DOHH2 (cell line): ENCODE data around the gene OXCT2.
"Not testable (repeated sequence)": the region's sequence is repeated elsewhere in the genome, so short reads cannot be mapped to it uniquely, and the experiment has no call there.

Experiments used
- H3F3A ChIP-seq: fragments of 200-600 bp; sonication (generic), shearing (Covaris generic); 2 replicates; pipeline ENCODE4 v1.6.0; 2016; ENCODE audit warnings: antibody characterized with exemption, mild to moderate bottlenecking; ENCODE audit not compliant: control insufficient read depth, insufficient read depth
- H3K27ac ChIP-seq: fragments of 200-600 bp; sonication (generic); 2 replicates; pipeline ENCODE4 v1.5.1; 2014; ENCODE audit warnings: low read depth, mild to moderate bottlenecking, low read length, moderate library complexity
- H3K27me3 ChIP-seq: fragments of 200-600 bp; sonication (generic); 2 replicates; pipeline ENCODE4 v1.6.1; 2014; ENCODE audit warnings: mild to moderate bottlenecking, low read length, mixed read lengths; ENCODE audit not compliant: control insufficient read depth
- H3K36me3 ChIP-seq: fragments of 200-600 bp; sonication (generic); 2 replicates; pipeline ENCODE4 v1.6.1; 2014; ENCODE audit warnings: mild to moderate bottlenecking, low read length, moderate library complexity, mixed read lengths; ENCODE audit not compliant: control insufficient read depth
- H3K4me1 ChIP-seq: fragments of 200-600 bp; sonication (generic); 2 replicates; pipeline ENCODE4 v1.6.1; 2014; ENCODE audit warnings: mild to moderate bottlenecking, low read length, mixed read lengths; ENCODE audit not compliant: control insufficient read depth
- H3K4me2 ChIP-seq: fragments of 200-600 bp; sonication (generic); 2 replicates; pipeline ENCODE4 v1.6.0; 2014; ENCODE audit warnings: mild to moderate bottlenecking, low read length, moderate library complexity
- H3K4me3 ChIP-seq: fragments of 200-600 bp; sonication (generic); 2 replicates; pipeline ENCODE4 v1.5.1; 2014; ENCODE audit warnings: mild to moderate bottlenecking, low read length, mixed read lengths
- H3K79me2 ChIP-seq: fragments of 200-600 bp; sonication (generic); 2 replicates; pipeline ENCODE4 v1.6.1; 2014; ENCODE audit warnings: mild to moderate bottlenecking, low read length, mixed read lengths; ENCODE audit not compliant: control insufficient read depth
- H3K9me2 ChIP-seq: fragments of 200-600 bp; sonication (generic); replicated peaks from 2 replicates; pipeline ENCODE4 v1.6.1; 2014; ENCODE audit warnings: mild to moderate bottlenecking, low read length, mixed read lengths; ENCODE audit not compliant: control insufficient read depth
- H3K9me3 ChIP-seq: fragments of 200-600 bp; sonication (generic); 2 replicates; pipeline ENCODE4 v1.6.1; 2014; ENCODE audit warnings: antibody characterized with exemption, low read length, mixed read lengths; ENCODE audit not compliant: control insufficient read depth, insufficient read depth
- H4K20me1 ChIP-seq: fragments of 200-600 bp; sonication (generic); 2 replicates; pipeline ENCODE4 v1.6.0; 2014; ENCODE audit warnings: low read depth, mild to moderate bottlenecking, antibody characterized with exemption, low read length, moderate library complexity; ENCODE audit not compliant: control insufficient read depth, insufficient read depth
- CTCF ChIP-seq: fragments of 200-600 bp; sonication (generic); IDR thresholded peaks from one replicate; pipeline ENCODE4 v1.5.1; 2014; ENCODE audit warnings: antibody characterized with exemption, mild to moderate bottlenecking, low read depth, low read length; ENCODE audit not compliant: poor library complexity, severe bottlenecking
- EZH2phosphoT487 ChIP-seq: fragments of 200-600 bp; sonication (generic); IDR thresholded peaks from 2 replicates; pipeline ENCODE4 v1.6.1; 2017; ENCODE audit warnings: borderline replicate concordance, mild to moderate bottlenecking, antibody characterized with exemption, low read length, moderate library complexity, mixed read lengths

OXCT2 gene

GRCh38 chr1:39787468-39787867, 16.3 kb upstream of the OXCT2 start:
- Histone ChIP-seq H3K4me3 (no peak overlapping the region), H3K9me2 (no peaks in the 10 kb centered on the region), H3F3A (0 out of 2 replicates have a peak, but pooled peaks cover 4% of the 10 kb centered on the region), H3K27me3 (no peaks in the 10 kb centered on the region; the same call in 1 of the 2 replicates), H3K79me2 (no peaks in the 10 kb centered on the region), H3K4me2 (no peak overlapping the region), H3K27ac (no peak overlapping the region), H3K4me1 (0 out of 2 replicates have a peak, but pooled peaks cover 6% of the 10 kb centered on the region), H3K9me3 (no peaks in the 10 kb centered on the region), H3K36me3 (no peaks in the 10 kb centered on the region), H4K20me1 (no peaks in the 10 kb centered on the region)
- no peak for TF ChIP-seq CTCF
- no peak for TF ChIP-seq EZH2phosphoT487

GRCh38 chr1:39787108-39787375, 15.9 kb upstream of the OXCT2 start:
- H3K9me3 ChIP-seq, H3K36me3 ChIP-seq, H3K9me2 ChIP-seq, H3K79me2 ChIP-seq, H3K27ac ChIP-seq, H3K4me1 ChIP-seq, H3K4me2 ChIP-seq, H3K4me3 ChIP-seq, H4K20me1 ChIP-seq, H3F3A ChIP-seq, H3K27me3 ChIP-seq: not testable (repeated sequence)

- not testable (repeated sequence) for H3K4me3 ChIP-seq
Observed at GRCh38 chr1:39786303-39787107, 15.4 kb upstream of the OXCT2 start.

GRCh38 chr1:39782685-39783084, 11.5 kb upstream of the OXCT2 start:
- H3F3A ChIP-seq, H3K36me3 ChIP-seq, H3K9me3 ChIP-seq, H4K20me1 ChIP-seq, H3K9me2 ChIP-seq, H3K27ac ChIP-seq, H3K4me2 ChIP-seq, H3K4me1 ChIP-seq, H3K4me3 ChIP-seq, H3K79me2 ChIP-seq, H3K27me3 ChIP-seq: not testable (repeated sequence)

More at GRCh38 chr1:39786303-39787107, 15.4 kb upstream of the OXCT2 start:
- H3K27me3 ChIP-seq, H3F3A ChIP-seq, H3K36me3 ChIP-seq, H3K9me2 ChIP-seq, H3K9me3 ChIP-seq, H3K79me2 ChIP-seq, H3K4me2 ChIP-seq, H3K4me1 ChIP-seq, H4K20me1 ChIP-seq, H3K27ac ChIP-seq: not testable (repeated sequence)

GRCh38 chr1:39782103-39782502, 11.0 kb upstream of the OXCT2 start:
- H3K4me3 ChIP-seq: no peak overlapping the region
- no peaks in the 10 kb centered on the region for H3K27me3 ChIP-seq
- H3K27ac ChIP-seq: no peak overlapping the region
- no peaks in the 10 kb centered on the region for H3K79me2 ChIP-seq
- H3K4me2 ChIP-seq: no peak overlapping the region
- H3K9me3 ChIP-seq: no peaks in the 10 kb centered on the region
- TF ChIP-seq EZH2phosphoT487 (no peak), CTCF (no peak)
- H3K9me2 ChIP-seq: no peaks in the 10 kb centered on the region
- H4K20me1 ChIP-seq: no peaks in the 10 kb centered on the region
- H3F3A ChIP-seq: no peaks in the 10 kb centered on the region
- no peaks in the 10 kb centered on the region for H3K36me3 ChIP-seq
- no peaks in the 10 kb centered on the region for H3K4me1 ChIP-seq
